ENCODE results near the gene EEIG1. TPM values are rescaled to one million over a fixed set of nuclear protein-coding genes. Genes with fewer than 3 reads are reported as not detected.

Gene EEIG1
- polyA plus RNA-seq, 10 donors: 15.4 to 27.3 (median 17.4) TPM

- no peak for DNase-seq
These were observed 37.7 kb downstream of the EEIG1 start for GRCh38 chr9:127943011-127943662.

- DNase-seq: peak in 2 of 3 donors; percentile 55 to 79
These were observed 38.4 kb downstream of the EEIG1 start for GRCh38 chr9:127942216-127943010.

GRCh38 chr9:127941961-127942215 is 38.9 kb downstream of the EEIG1 start:
- no peak for DNase-seq

- DNase-seq: no peak
These were observed 39.5 kb downstream of the EEIG1 start for GRCh38 chr9:127941062-127941960.

GRCh38 chr9:127940593-127940992 is 40.2 kb downstream of the EEIG1 start:
- DNase-seq: no peak

GRCh38 chr9:127938298-127938690 is 42.5 kb downstream of the EEIG1 start:
- peak in 1 of 3 donors; percentile 75 for DNase-seq

GRCh38 chr9:127937388-127938297 is 43.1 kb downstream of the EEIG1 start, which contains the start of gene DPM2:
Gene DPM2, minus strand, starts transcription at chr9:127937854. Its CDS starts 34 bp downstream, at chr9:127937820.
- peak; percentile 83 to 96 (median 93) for DNase-seq

GRCh38 chr9:127937056-127937387 is 43.8 kb downstream of the EEIG1 start:
- no peak for DNase-seq

GRCh38 chr9:127936347-127936852 is 44.4 kb downstream of the EEIG1 start:
- DNase-seq: no peak

GRCh38 chr9:127935765-127936221 is 45.0 kb downstream of the EEIG1 start:
- DNase-seq: no peak

GRCh38 chr9:127934986-127935385 is 45.8 kb downstream of the EEIG1 start:
- no peak for DNase-seq

- no peak for DNase-seq
These were observed 46.5 kb downstream of the EEIG1 start for GRCh38 chr9:127934248-127934647.

GRCh38 chr9:127931092-127931881 is 49.5 kb downstream of the EEIG1 start:
- DNase-seq: no peak

Other genes with a start within 250 kb of the EEIG1 start
- gene TOR2A, start 245.7 kb downstream of the EEIG1 start, polyA plus RNA-seq (ENCODE audit: insufficient read length in 10 of 10): 10 to 100 TPM in 1 of 10 donors, 1 to 10 TPM in 9; 5.8 to 11.8 (median 7.1) TPM
- 10 to 100 TPM; 15.5 to 24.4 (median 18.0) TPM for gene SH2D3C, start 202.3 kb downstream of the EEIG1 start, polyA plus RNA-seq (ENCODE audit: insufficient read length in 10 of 10)
- gene CDK9, start 195.0 kb downstream of the EEIG1 start, polyA plus RNA-seq (ENCODE audit: insufficient read length in 10 of 10): 10 to 100 TPM; 36.7 to 46.5 (median 41.3) TPM
- gene FPGS, start 178.1 kb downstream of the EEIG1 start, polyA plus RNA-seq (ENCODE audit: insufficient read length in 10 of 10): 10 to 100 TPM; 28.8 to 42.1 (median 37.9) TPM
- 10 to 100 TPM; 40.6 to 74.5 (median 52.4) TPM for gene ENG, start 126.3 kb downstream of the EEIG1 start, polyA plus RNA-seq (ENCODE audit: insufficient read length in 10 of 10)
- gene AK1, start 103.3 kb downstream of the EEIG1 start, polyA plus RNA-seq (ENCODE audit: insufficient read length in 10 of 10): 1,000 to 10,000 TPM in 7 of 10 donors, 100 to 1,000 TPM in 3; 607 to 1,079 (median 1,015) TPM
- 10 to 100 TPM; 40.4 to 58.5 (median 46.6) TPM for gene ST6GALNAC6, start 81.4 kb downstream of the EEIG1 start, polyA plus RNA-seq (ENCODE audit: insufficient read length in 10 of 10)
- gene ST6GALNAC4, start 63.9 kb downstream of the EEIG1 start, polyA plus RNA-seq (ENCODE audit: insufficient read length in 10 of 10): 10 to 100 TPM; 24.8 to 41.2 (median 29.6) TPM
- 1 to 10 TPM; 1.3 to 5.7 (median 2.1) TPM for gene PIP5KL1, start 50.2 kb downstream of the EEIG1 start, polyA plus RNA-seq (ENCODE audit: insufficient read length in 10 of 10)
- gene DPM2, start 43.1 kb downstream of the EEIG1 start, polyA plus RNA-seq (ENCODE audit: insufficient read length in 10 of 10): 10 to 100 TPM; 15.7 to 25.3 (median 22.5) TPM
- gene NAIF1, start 86.3 kb upstream of the EEIG1 start, polyA plus RNA-seq (ENCODE audit: insufficient read length in 10 of 10): 1 to 10 TPM; 6.3 to 9.2 (median 8.0) TPM
- gene SLC25A25, start 87.2 kb upstream of the EEIG1 start, polyA plus RNA-seq (ENCODE audit: insufficient read length in 10 of 10): 10 to 100 TPM in 9 of 10 donors, 1 to 10 TPM in 1; 9.6 to 16.2 (median 12.0) TPM
- 10 to 100 TPM; 28.2 to 40.0 (median 36.1) TPM for gene PTGES2, start 146.7 kb upstream of the EEIG1 start, polyA plus RNA-seq (ENCODE audit: insufficient read length in 10 of 10)
- 1 to 10 TPM in 1 of 10 donors, under 1 TPM in 9; 0.16 to 1.3 (median 0.68) TPM for gene LCN2, start 168.5 kb upstream of the EEIG1 start, polyA plus RNA-seq (ENCODE audit: insufficient read length in 10 of 10)
- 10 to 100 TPM; 19.9 to 33.8 (median 26.3) TPM for gene BBLN, start 179.3 kb upstream of the EEIG1 start, polyA plus RNA-seq (ENCODE audit: insufficient read length in 10 of 10)
- 100 to 1,000 TPM in 4 of 10 donors, 10 to 100 TPM in 6; 84.8 to 128 (median 99.1) TPM for gene CIZ1, start 210.6 kb upstream of the EEIG1 start, polyA plus RNA-seq (ENCODE audit: insufficient read length in 10 of 10)
- gene DNM1, start 222.4 kb upstream of the EEIG1 start, polyA plus RNA-seq (ENCODE audit: insufficient read length in 10 of 10): 100 to 1,000 TPM in 1 of 10 donors, 10 to 100 TPM in 9; 32.0 to 119 (median 52.2) TPM